Measurements from ENCODE around the gene CLDN5. TPM values are rescaled to one million over a fixed set of nuclear protein-coding genes. Genes with fewer than 3 reads are reported as not detected.
A peak's percentile ranks its signal among the peaks of the same experiment; 100 is the strongest.

The CLDN5 gene
- polyA plus RNA-seq, 2 donors: 8.5 to 48.3 TPM

DNA sequence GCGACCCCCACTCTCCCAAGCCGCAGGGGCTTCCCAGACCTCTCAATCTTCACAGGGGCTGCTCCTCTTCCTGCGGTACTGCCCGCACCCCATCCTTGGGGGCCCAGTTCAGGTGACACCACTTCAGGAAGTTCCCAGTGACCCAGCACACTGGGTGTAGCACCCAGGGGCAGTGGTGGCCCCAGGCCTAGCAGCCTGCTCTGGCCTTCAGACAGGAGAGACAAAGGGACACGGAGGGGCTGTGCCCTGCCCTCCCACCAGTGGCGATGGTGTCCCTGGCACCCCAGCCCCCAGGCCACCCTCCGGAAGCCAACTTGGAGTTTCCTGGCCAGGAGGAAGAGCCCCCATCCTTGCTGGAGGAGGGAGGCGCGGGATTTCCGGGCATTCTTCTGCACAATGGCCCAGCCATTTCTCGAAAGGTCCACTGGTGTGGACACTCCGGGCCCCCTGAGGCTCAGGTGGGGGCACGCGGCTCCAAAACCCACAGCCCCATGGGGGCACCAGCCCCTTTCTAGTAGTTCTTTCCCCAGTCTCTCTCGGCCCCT is 978 bp upstream of the CLDN5 start:
- Histone ChIP-seq H3K27me3 (ENCODE audit: control insufficient read depth in 1 of 2, insufficient read depth in 2 of 2, low read length in 2 of 2) (peaks cover 0 to 15% of the 10 kb centered on the region in 2 donors), H3K36me3 (ENCODE audit: control insufficient read depth in 2 of 2, insufficient read depth in 2 of 2, low read length in 1 of 2) (no peaks in the 10 kb centered on the region), H3K9me3 (ENCODE audit: control insufficient read depth in 2 of 2, insufficient read depth in 1 of 2, low read depth in 1 of 2, low read length in 1 of 2) (no peaks in the 10 kb centered on the region), H3K27ac (ENCODE audit: low read depth in 2 of 2, low read length in 1 of 2) (peak overlapping the region; percentile 19 to 52), H3K4me3 (ENCODE audit: low read depth in 1 of 2, low read length in 2 of 2) (no peak overlapping the region), H3K4me1 (ENCODE audit: control insufficient read depth in 2 of 2, insufficient read depth in 2 of 2, low read length in 1 of 2) (peaks cover 6 to 15% of the 10 kb centered on the region in 2 donors)
- 73 to 74% methylated on average over 15 of the region's 15 CpGs for WGBS, 2 donors

DNA sequence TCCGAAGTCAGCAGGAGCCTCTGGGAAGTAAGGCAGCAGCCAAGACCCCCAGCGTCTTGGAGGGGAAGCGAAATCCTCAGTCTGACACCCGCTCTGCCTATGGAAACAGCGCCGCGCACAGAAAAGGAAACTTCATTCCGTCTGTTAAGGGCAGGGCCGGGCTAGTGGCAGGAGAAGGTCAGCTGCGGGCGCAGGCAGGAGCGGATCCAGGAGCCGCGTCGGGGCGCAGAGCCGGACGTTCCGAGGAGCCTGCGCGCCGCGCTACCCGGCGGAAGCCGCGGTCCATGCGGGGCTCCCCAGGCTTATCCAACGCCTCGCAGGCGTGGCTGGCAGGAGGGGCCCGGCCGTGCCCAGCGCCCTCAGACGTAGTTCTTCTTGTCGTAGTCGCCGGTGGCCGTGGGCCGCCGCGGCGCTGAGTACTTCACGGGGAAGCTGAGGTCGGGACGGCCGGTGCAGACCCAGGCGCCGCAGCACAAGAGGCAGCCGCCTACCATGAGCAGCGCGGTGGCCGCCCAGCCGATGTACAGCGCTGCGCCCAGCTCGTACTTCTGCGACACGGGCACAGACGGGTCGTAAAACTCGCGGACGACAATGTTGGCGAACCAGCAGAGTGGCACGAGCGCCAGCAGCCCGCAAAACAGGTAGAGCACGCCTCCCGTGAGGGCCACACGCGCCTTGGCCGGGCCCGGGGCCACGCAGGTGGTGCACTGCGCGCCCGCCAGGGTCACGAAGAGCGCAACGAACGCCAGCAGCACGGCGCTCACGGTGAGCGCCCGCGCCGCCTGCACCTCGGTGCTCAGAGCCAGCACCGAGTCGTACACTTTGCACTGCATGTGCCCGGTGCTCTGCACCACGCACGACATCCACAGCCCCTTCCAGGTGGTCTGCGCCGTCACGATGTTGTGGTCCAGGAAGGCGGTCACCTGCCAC is 705 bp downstream of the CLDN5 start:
- Histone ChIP-seq H3K27me3 (ENCODE audit: control insufficient read depth in 1 of 2, insufficient read depth in 2 of 2, low read length in 2 of 2) (peaks cover 0 to 15% of the 10 kb centered on the region in 2 donors), H3K9me3 (ENCODE audit: control insufficient read depth in 2 of 2, insufficient read depth in 1 of 2, low read depth in 1 of 2, low read length in 1 of 2) (no peaks in the 10 kb centered on the region), H3K4me3 (ENCODE audit: low read depth in 1 of 2, low read length in 2 of 2) (peak overlapping the region; percentile 34 to 52), H3K36me3 (ENCODE audit: control insufficient read depth in 2 of 2, insufficient read depth in 2 of 2, low read length in 1 of 2) (no peaks in the 10 kb centered on the region), H3K4me1 (ENCODE audit: control insufficient read depth in 2 of 2, insufficient read depth in 2 of 2, low read length in 1 of 2) (peaks cover 6 to 15% of the 10 kb centered on the region in 2 donors), H3K27ac (ENCODE audit: low read depth in 2 of 2, low read length in 1 of 2) (peak overlapping the region; percentile 2 to 29)
- 1 to 2% methylated on average over 85 to 99 of the region's 99 CpGs for WGBS, 2 donors

DNA sequence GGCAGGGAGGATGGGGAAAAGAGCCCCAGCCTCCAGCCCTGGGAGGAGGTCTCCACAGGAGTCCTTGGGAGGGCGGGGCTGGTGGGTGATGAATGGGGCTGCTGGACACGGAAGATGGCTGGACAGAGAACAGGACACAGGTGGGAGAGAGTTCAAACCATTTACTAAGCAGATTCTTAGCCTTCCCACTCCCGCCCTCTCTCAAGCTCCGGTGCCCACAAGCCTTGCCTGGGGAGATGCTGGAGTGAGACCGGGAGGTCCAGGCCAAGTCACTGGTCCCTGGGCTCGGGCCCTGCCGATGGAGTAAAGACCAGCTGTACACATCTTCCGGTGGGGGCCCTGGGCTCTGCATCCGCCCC is 1.4 kb downstream of the CLDN5 start:
- H3K4me3 ChIP-seq (ENCODE audit: low read depth in 1 of 2, low read length in 2 of 2): peak overlapping the region; percentile 34 to 52
- H3K27me3 ChIP-seq (ENCODE audit: control insufficient read depth in 1 of 2, insufficient read depth in 2 of 2, low read length in 2 of 2): peaks cover 0 to 15% of the 10 kb centered on the region in 2 donors
- no peaks in the 10 kb centered on the region for H3K36me3 ChIP-seq (ENCODE audit: control insufficient read depth in 2 of 2, insufficient read depth in 2 of 2, low read length in 1 of 2)
- peaks cover 6 to 15% of the 10 kb centered on the region in 2 donors for H3K4me1 ChIP-seq (ENCODE audit: control insufficient read depth in 2 of 2, insufficient read depth in 2 of 2, low read length in 1 of 2)
- no peaks in the 10 kb centered on the region for H3K9me3 ChIP-seq (ENCODE audit: control insufficient read depth in 2 of 2, insufficient read depth in 1 of 2, low read depth in 1 of 2, low read length in 1 of 2)
- WGBS, 2 donors: 30 to 33% methylated on average over 9 of the region's 9 CpGs
- H3K27ac ChIP-seq (ENCODE audit: low read depth in 2 of 2, low read length in 1 of 2): peak overlapping the region; percentile 21 to 29

DNA sequence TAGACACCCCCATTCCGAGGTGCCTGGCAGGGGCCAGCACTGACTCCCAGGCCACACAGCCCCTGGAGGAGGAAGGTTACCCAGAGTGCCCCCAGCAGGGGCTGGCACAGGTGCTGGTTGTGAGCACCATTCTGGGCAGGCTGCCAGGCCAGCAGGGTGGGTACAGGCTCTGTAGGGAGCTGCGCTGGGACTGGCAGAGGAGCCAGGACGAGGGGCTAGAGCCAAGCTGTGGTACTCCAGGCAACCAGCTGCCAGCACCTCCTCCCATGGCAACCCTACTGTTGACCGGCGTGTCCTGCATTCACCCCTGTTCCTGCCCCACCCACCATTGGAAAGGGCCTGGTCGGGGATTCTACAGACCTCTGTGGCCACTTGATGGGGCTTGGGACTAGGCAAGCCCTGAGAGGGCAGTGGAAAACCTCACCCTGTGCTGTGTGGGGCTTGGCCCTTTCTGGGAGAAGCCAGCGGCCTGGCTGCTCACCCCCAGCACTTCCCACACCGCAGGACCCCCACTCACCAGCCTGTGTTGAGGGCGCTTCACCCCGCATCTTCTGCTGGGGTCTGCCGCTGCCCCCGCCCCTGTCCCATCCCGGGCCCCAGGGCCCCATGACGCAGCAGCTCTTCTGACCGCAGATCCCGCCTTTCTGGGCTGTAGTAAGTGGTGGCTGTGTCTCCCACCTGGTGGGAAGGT is 1.9 kb downstream of the CLDN5 start:
- peak overlapping the region; percentile 21 to 23 for H3K27ac ChIP-seq (ENCODE audit: low read depth in 2 of 2, low read length in 1 of 2)
- H3K9me3 ChIP-seq (ENCODE audit: control insufficient read depth in 2 of 2, insufficient read depth in 1 of 2, low read depth in 1 of 2, low read length in 1 of 2): no peaks in the 10 kb centered on the region
- peaks cover 6 to 15% of the 10 kb centered on the region in 2 donors for H3K4me1 ChIP-seq (ENCODE audit: control insufficient read depth in 2 of 2, insufficient read depth in 2 of 2, low read length in 1 of 2)
- H3K4me3 ChIP-seq (ENCODE audit: low read depth in 1 of 2, low read length in 2 of 2): peak overlapping the region; percentile 34 to 52
- 61 to 67% methylated on average over 16 of the region's 16 CpGs for WGBS, 2 donors
- H3K36me3 ChIP-seq (ENCODE audit: control insufficient read depth in 2 of 2, insufficient read depth in 2 of 2, low read length in 1 of 2): no peaks in the 10 kb centered on the region
- H3K27me3 ChIP-seq (ENCODE audit: control insufficient read depth in 1 of 2, insufficient read depth in 2 of 2, low read length in 2 of 2): peaks cover 0 to 15% of the 10 kb centered on the region in 2 donors

- Histone ChIP-seq H3K36me3 (ENCODE audit: control insufficient read depth in 2 of 2, insufficient read depth in 2 of 2, low read length in 1 of 2) (peaks cover 0 to 2% of the 10 kb centered on the region in 2 donors), H3K4me3 (ENCODE audit: low read depth in 1 of 2, low read length in 2 of 2) (no peak overlapping the region), H3K4me1 (ENCODE audit: control insufficient read depth in 2 of 2, insufficient read depth in 2 of 2, low read length in 1 of 2) (peaks cover 6 to 15% of the 10 kb centered on the region in 2 donors), H3K9me3 (ENCODE audit: control insufficient read depth in 2 of 2, insufficient read depth in 1 of 2, low read depth in 1 of 2, low read length in 1 of 2) (no peaks in the 10 kb centered on the region), H3K27ac (ENCODE audit: low read depth in 2 of 2, low read length in 1 of 2) (no peak overlapping the region), H3K27me3 (ENCODE audit: control insufficient read depth in 1 of 2, insufficient read depth in 2 of 2, low read length in 2 of 2) (peaks cover 0 to 15% of the 10 kb centered on the region in 2 donors)
- 90 to 93% methylated on average over 10 of the region's 10 CpGs for WGBS, 2 donors
Observed at GRCh38 chr22:19520566-19521305, 3.5 kb downstream of the CLDN5 start.

DNA sequence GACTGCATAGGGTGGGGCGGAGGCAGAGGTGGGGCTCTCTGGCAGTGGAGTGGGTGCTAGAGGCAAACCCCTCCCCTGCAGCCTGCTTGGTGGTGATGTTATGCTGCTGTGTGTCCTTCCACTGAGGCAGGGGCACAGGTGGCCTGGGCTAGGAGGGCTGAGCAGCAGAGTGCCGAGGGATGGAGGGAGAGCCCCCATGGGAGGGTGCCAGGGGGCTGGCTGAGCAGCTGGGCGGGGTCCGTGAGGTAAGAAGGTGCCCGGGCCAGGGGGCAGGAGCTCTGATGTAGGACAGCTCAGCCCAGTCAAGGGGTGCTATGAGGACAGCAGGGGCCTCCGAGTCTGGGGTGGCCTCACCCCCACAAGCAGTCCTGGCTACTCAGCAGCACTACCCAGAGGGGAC is 4.2 kb downstream of the CLDN5 start:
- H3K4me3 ChIP-seq (ENCODE audit: low read depth in 1 of 2, low read length in 2 of 2): no peak overlapping the region
- WGBS, 2 donors: 84 to 90% methylated on average over 6 of the region's 6 CpGs
- peaks cover 6 to 15% of the 10 kb centered on the region in 2 donors for H3K4me1 ChIP-seq (ENCODE audit: control insufficient read depth in 2 of 2, insufficient read depth in 2 of 2, low read length in 1 of 2)
- peaks cover 0 to 2% of the 10 kb centered on the region in 2 donors for H3K36me3 ChIP-seq (ENCODE audit: control insufficient read depth in 2 of 2, insufficient read depth in 2 of 2, low read length in 1 of 2)
- H3K27ac ChIP-seq (ENCODE audit: low read depth in 2 of 2, low read length in 1 of 2): no peak overlapping the region
- no peaks in the 10 kb centered on the region for H3K9me3 ChIP-seq (ENCODE audit: control insufficient read depth in 2 of 2, insufficient read depth in 1 of 2, low read depth in 1 of 2, low read length in 1 of 2)
- H3K27me3 ChIP-seq (ENCODE audit: control insufficient read depth in 1 of 2, insufficient read depth in 2 of 2, low read length in 2 of 2): peaks cover 0 to 15% of the 10 kb centered on the region in 2 donors

- H3K4me3 ChIP-seq (ENCODE audit: low read depth in 1 of 2, low read length in 2 of 2): no peak overlapping the region
- H3K36me3 ChIP-seq (ENCODE audit: control insufficient read depth in 2 of 2, insufficient read depth in 2 of 2, low read length in 1 of 2): peaks cover 0 to 4% of the 10 kb centered on the region in 2 donors
- peaks cover 6 to 14% of the 10 kb centered on the region in 2 donors for H3K4me1 ChIP-seq (ENCODE audit: control insufficient read depth in 2 of 2, insufficient read depth in 2 of 2, low read length in 1 of 2)
- 86 to 88% methylated on average over 17 of the region's 17 CpGs for WGBS, 2 donors
- H3K27ac ChIP-seq (ENCODE audit: low read depth in 2 of 2, low read length in 1 of 2): no peak overlapping the region
- H3K9me3 ChIP-seq (ENCODE audit: control insufficient read depth in 2 of 2, insufficient read depth in 1 of 2, low read depth in 1 of 2, low read length in 1 of 2): no peaks in the 10 kb centered on the region
- H3K27me3 ChIP-seq (ENCODE audit: control insufficient read depth in 1 of 2, insufficient read depth in 2 of 2, low read length in 2 of 2): peaks cover 0 to 12% of the 10 kb centered on the region in 2 donors
Observed at GRCh38 chr22:19519041-19519926, 4.9 kb downstream of the CLDN5 start.

DNA sequence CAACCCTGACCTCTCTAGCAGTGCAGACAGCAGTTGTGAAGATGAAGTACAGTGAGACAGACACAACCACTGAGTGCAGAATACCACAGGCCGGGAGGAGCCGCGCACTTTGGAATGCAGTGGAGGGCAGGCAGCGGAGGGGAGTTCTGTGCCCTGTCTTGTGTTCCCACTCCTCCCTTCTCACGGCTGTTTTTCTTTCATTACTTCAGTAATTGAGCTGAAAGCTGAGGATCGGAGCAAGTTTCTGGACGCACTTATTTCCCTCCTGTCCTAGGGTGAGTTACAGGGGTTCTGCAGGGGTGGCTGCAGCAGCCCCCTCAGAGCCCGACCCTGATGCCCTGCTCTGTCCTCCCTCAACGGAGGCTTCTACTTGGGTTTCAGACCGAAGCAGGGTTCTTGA is 5.6 kb downstream of the CLDN5 start:
- H3K27me3 ChIP-seq (ENCODE audit: control insufficient read depth in 1 of 2, insufficient read depth in 2 of 2, low read length in 2 of 2): peaks cover 0 to 8% of the 10 kb centered on the region in 2 donors

More for the DNA sequence above, 5.6 kb downstream of the CLDN5 start:
- Histone ChIP-seq H3K36me3 (ENCODE audit: control insufficient read depth in 2 of 2, insufficient read depth in 2 of 2, low read length in 1 of 2) (peaks cover 0 to 4% of the 10 kb centered on the region in 2 donors), H3K4me3 (ENCODE audit: low read depth in 1 of 2, low read length in 2 of 2) (no peak overlapping the region), H3K9me3 (ENCODE audit: control insufficient read depth in 2 of 2, insufficient read depth in 1 of 2, low read depth in 1 of 2, low read length in 1 of 2) (peaks cover 0 to 1% of the 10 kb centered on the region in 2 donors), H3K4me1 (ENCODE audit: control insufficient read depth in 2 of 2, insufficient read depth in 2 of 2, low read length in 1 of 2) (peaks cover 3 to 8% of the 10 kb centered on the region in 2 donors), H3K27ac (ENCODE audit: low read depth in 2 of 2, low read length in 1 of 2) (no peak overlapping the region)
- WGBS, 2 donors: 87 to 93% methylated on average over 10 of the region's 10 CpGs

Measured in esophagus (tissue), 2 donors.